ENCODE results near the gene ZMYM5.
"Not testable (repeated sequence)": the region's sequence is repeated elsewhere in the genome, so short reads cannot be mapped to it uniquely, and the experiment has no call there.

The ZMYM5 gene

DNA sequence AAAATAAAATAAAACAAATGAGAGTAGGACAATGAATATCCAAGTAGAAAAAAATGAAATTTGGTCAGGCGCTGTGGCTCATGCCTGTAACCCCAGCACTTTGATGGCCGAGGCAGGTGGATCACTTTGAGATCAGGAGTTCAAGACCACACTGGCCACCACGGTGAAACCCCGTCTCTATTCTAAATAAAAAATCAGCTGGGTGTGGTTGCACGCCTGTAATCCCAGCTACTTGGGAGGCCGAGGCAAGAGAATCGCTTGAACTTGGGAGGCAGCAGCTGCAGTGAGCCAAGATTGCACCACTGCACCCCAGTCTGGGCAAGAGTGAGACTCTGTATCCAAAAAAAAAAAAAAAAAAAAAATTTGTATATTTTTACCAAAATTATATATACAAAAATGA lies 18.2 kb upstream of the ZMYM5 start:
- no peak overlapping the region for H3K4me3 ChIP-seq (ENCODE audit: low read depth, low read length)
- no peak for TF ChIP-seq CTCF (IDR thresholded peaks at IDR 0.05; ENCODE audit: low read depth, low read length)

- peak overlapping the region; percentile 59 for H3K4me3 ChIP-seq (ENCODE audit: low read depth, low read length)
- peak; percentile 47; the same call in 1 of the 2 replicates for TF ChIP-seq CTCF (IDR thresholded peaks at IDR 0.05; ENCODE audit: low read depth, low read length)
Observed at GRCh38 chr13:19864746-19865309, 1.4 kb upstream of the ZMYM5 start.

DNA sequence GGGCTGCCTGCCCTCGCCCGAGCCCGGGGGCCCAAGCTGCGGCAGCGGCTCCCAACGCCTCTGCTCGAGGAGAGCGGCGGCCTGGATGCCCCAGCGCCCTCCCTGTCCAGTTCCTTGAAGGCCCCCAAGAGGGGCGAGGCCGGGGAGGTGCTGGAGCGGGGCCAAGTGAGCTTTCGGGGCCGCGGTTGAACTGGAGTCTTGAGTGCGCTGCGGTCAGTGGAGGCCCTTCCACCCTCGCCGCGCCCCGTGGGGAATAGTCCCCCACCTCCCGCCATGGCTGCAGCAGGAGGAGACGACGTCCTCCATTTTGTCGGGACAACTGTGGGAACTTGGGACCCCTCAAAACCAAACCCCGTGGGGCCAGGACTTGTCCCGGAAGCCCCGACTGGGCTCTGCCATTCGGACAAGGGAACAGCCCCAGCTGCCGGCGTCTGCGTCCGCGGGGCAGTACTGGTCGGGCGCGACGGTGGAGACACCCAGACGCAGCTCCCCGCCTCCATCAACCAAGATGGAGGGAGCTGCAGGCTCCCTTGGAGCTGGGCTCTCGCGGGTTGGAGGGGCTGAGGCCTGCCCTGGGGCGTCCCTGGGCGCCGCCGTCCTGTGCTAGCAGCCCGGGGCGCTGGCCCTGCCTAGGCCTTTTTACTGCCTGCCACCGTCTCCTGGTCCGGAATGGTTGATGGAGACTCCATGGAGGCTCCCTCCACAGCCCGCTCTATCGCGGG lies 736 bp upstream of the ZMYM5 start:
- peak overlapping the region; percentile 59 for H3K4me3 ChIP-seq (ENCODE audit: low read depth, low read length)
- no peak for TF ChIP-seq CTCF (IDR thresholded peaks at IDR 0.05; ENCODE audit: low read depth, low read length)

- H3K4me3 ChIP-seq (ENCODE audit: low read depth, low read length) = peak overlapping the region; percentile 85
- TF ChIP-seq CTCF (IDR thresholded peaks at IDR 0.05; ENCODE audit: low read depth, low read length) = no peak
Observed at GRCh38 chr13:19862481-19863313, 752 bp downstream of the ZMYM5 start.

DNA sequence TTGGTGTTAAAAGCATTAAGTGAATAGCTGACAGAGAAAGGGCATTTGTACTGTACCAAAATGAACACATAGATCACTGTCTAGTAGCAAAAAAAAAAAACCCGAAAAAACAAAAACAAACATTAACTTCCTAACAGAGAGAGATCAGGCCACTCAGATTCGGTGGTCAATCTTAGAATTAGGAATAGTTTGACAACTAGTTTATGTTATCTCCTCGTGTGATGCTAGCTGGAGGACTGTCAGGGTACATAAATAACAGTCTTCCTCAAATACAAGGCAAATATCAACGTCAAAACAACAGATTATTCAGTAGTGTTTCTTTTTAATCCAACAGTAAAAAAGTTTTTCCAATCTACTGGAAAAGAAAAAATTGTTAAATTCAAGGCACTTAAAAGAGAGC lies 1.7 kb downstream of the ZMYM5 start:
- peak overlapping the region; percentile 85 for H3K4me3 ChIP-seq (ENCODE audit: low read depth, low read length)
- no peak for TF ChIP-seq CTCF (IDR thresholded peaks at IDR 0.05; ENCODE audit: low read depth, low read length)

DNA sequence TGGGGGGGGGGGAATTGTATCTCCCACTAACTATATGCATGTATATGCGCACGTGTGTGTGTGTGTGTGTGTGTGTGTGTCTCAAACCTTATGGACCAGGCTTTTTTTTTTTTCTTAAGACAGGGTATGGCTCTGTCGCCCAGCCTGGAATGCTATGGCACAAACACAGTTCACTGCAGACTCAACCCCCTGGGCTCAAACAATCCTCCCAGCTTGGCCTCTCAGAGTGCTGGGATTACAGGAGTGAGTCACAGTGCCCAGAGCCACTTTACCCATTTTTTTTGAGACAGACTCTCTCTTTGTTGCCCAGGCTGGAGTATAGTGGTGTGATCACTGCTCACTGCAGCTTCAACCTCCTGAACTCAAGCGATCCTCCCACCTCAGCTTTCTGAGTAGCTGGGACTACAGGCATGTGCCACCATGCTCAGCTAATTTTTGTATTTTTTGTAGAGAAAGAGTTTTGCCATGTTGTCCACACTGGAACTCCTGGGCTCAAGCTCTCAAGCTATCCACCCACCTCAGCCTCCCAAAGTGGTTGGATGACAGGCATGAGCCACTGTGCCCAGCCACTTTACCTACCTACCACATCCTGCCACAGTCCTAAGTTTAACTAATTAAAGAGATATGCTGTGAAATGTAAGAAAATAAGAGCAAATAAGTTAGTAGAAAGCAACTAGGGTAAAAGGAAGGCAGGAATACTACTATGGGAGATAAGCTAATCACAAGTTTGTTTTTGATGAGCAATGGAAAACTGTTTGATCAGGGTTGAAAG lies 2.4 kb downstream of the ZMYM5 start:
- no peak for TF ChIP-seq CTCF (IDR thresholded peaks at IDR 0.05; ENCODE audit: low read depth, low read length)
- H3K4me3 ChIP-seq (ENCODE audit: low read depth, low read length) = peak overlapping the region; percentile 85; the same call in 1 of the 2 replicates

GRCh38 chr13:19857637-19858036 lies 5.8 kb downstream of the ZMYM5 start:
- H3K4me3 ChIP-seq (ENCODE audit: low read depth, low read length) = not testable (repeated sequence)
